Thyroid gland (tissue), 4 donors: ENCODE data around the gene ENPP3.

Experiments
- POLR2A ChIP-seq, 2 donors: fragments of 450-650 bp; IDR thresholded peaks; one replicate each; pipeline ENCODE4 v1.6.1; 2017; ENCODE audit warnings: antibody characterized with exemption in 2 of 2, mild to moderate bottlenecking in 2 of 2, moderate library complexity in 1 of 2
- TF ChIP-seq, protein P1 (sequence below), 6 experiments: fragments of 200-600 bp in 3 of 6; fragments of 450-650 bp in 3 of 6; sonication (generic) in 3 of 6; IDR thresholded peaks; one replicate each; pipeline ENCODE4 v1.5.1; 2016 to 2019; ENCODE audit warnings: antibody characterized with exemption in 6 of 6, mild to moderate bottlenecking in 2 of 6, inconsistent platforms in 1 of 6, moderate library complexity in 1 of 6

DNA sequence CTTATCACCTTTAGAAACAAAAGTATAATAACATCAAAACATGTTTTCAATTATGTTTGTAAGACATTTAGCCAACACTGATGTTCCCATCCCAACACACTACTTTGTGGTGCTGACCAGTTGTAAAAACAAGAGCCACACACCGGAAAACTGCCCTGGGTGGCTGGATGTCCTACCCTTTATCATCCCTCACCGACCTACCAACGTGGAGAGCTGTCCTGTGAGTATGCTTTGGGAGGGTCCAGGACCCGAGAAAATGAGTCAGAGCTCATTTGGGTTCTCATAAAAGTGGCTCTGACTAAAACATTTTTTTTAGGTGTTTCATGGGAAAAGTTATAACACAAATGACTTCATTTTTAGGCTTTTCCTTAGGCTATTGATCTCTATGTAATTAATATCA is 103.1 kb downstream of the ENPP3 start:
- TF ChIP-seq, protein P1, sequence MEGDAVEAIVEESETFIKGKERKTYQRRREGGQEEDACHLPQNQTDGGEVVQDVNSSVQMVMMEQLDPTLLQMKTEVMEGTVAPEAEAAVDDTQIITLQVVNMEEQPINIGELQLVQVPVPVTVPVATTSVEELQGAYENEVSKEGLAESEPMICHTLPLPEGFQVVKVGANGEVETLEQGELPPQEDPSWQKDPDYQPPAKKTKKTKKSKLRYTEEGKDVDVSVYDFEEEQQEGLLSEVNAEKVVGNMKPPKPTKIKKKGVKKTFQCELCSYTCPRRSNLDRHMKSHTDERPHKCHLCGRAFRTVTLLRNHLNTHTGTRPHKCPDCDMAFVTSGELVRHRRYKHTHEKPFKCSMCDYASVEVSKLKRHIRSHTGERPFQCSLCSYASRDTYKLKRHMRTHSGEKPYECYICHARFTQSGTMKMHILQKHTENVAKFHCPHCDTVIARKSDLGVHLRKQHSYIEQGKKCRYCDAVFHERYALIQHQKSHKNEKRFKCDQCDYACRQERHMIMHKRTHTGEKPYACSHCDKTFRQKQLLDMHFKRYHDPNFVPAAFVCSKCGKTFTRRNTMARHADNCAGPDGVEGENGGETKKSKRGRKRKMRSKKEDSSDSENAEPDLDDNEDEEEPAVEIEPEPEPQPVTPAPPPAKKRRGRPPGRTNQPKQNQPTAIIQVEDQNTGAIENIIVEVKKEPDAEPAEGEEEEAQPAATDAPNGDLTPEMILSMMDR (IDR thresholded peaks at IDR 0.05) = no peak
- no peak for TF ChIP-seq POLR2A (IDR thresholded peaks at IDR 0.05)
